Lung microvascular endothelial cell (primary cell): ENCODE results near the gene RELA. TPM values are rescaled to one million over a fixed set of nuclear protein-coding genes. Genes with fewer than 3 reads are reported as not detected.

Experiments used
- DNase-seq, 2 donors: peaks; one replicate each; pipeline versions ENCODE4 v3.0.0 to v3.0.0-alpha.2; 2010; ENCODE audit warnings: low read depth in 2 of 2
- total RNA-seq: library from RNA; depleted of rRNA; stranded (reverse); fragments of >200 nt; gene quantifications from 2 replicates; pipeline ENCODE4 v1.2.1, GENCODE V29; 2014

Gene RELA
- total RNA-seq, 1 donor from 2014 or later: 16.1 TPM

DNA sequence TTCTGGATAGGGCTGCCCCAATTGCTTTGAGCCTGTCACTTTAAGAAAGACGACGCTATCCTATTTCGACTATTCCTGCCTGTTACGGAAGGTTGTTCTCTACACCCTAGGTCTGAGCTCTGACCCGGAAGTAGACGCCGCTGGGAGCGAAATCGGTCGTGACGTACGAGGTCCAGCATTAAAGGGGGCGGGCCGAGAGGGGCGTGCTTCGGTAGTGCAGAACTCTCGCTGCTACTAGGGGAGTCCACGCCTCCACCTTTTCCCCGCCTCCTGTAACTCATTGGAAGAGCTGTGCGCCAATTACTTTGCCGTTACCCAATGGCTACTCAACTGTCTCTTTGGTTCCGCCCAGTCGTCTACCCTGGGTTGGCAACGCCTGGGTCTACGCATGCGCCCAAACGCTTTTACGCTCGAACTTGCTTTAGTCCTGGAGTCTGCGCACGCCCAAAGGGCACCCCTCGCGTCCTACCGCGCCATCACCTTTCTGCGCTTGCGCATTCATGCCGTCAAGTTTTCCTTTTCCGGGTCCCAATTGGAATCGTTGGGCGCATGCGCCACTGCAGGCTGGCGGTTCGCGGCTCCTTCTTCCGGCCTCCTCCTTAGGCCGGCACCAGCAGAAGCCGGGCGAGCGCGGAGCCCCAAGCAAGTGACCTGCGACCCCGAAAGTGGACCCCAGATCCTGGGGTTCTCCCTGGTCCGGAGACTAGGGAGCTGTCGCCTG is 47.3 kb downstream of the RELA start, which contains the start of gene PCNX3:
Gene PCNX3 (plus strand): TSS at position 548 of the 721 bp plus-strand sequence. CDS start 536 bp downstream, outside the sequence.
- DNase-seq: peak; percentile 100

DNA sequence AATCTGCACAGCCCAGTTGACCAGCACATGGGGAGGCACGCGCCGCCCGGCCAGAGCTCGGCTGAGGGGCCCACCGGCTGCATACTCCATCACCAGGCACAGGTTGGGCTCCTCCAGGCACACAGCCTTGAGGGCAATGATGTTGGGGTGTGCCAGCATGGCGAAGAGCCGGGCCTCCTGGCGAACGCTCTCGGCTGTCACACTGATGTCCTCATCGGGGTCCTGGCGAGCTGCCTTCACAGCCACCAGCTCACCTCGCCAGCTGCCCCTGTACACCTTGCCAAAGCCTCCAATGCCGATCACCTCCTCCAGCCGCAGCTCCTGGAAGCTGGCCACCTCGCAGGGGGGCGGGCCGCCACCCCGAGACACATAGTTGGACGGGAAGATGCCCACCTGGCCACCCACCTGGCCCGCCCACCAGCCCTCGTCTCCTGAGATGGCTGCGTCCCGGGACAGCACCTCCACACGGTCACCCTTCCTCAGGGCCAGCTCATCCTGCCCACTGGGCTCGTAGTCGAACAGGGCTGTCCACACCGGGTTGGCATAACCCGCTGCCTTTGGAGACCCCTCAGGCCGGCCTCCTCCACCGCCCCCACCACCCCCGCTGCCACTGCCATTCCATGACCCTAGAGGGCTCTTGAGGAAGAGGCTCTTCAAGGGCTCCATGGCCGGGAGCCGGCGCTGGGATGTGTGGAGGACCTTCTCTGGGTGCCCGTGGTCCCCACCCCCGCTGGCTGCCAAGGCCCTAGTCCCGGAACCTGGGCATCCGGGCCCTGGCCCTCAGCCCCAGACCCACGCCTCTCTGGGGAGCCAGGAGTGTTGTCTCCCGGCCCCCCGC is 49.4 kb downstream of the RELA start:
- DNase-seq: peak; percentile 18 to 21

DNA sequence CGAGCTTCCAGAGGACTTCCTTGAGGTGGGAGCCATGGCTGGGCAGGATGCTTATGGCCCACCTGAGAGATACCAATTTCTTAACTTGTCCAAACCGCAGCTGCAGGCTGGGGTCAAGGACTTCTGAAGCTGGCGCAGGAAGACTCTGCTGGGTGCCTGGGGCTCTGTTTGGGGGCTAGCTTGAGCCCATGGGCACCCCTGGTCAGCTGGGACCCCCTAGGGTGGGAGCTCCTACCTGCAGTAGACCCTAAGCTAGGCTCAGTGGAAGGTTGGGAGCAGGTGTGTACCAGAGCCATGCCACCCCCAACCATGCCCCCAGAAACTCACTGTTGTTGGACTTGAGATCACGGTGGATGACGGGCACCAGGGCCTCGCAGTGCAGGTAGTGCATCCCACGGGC is 50.0 kb downstream of the RELA start:
- no peak for DNase-seq

DNA sequence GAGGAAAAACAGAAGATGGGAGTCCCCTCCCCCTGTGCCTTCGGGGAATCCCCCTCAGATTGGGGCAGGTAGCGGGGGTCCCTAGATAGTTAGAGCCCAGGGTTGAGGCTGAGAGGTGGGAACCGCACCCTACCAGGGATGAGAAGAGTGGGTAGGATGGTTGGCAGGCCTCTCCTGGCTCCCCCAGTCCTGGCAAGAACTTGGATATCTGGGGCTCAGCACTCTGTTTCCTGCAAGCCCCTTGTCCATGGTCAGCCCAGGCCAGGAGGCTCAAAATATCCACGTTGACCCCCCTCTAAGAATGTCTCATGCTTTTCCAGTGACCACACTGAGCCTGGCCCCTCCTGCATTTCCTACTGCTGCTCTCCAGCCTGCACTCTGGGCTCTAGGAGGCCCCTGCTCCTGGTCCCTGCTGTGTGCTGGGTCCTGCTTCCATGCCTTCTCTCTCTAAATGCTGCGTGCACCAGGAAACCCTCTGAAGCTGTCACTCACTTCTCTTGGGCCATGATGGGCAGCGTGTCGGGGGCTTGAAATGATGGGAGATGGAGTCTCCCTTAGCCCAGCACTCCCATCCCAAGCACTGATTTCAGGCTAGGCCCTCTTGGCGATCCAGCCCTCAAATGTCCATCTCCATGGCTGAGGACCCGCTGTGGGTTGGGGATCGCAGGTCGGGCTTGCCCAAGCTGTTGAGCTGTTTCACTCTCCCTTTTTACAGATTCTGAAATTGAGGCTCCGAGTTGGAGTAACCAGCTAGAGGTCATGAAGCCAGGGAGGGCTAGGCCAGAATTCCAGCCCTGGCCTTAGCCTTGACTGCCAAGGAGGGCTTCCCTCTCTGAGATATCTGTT is 50.7 kb downstream of the RELA start:
- peak; percentile 68 to 81 for DNase-seq

DNA sequence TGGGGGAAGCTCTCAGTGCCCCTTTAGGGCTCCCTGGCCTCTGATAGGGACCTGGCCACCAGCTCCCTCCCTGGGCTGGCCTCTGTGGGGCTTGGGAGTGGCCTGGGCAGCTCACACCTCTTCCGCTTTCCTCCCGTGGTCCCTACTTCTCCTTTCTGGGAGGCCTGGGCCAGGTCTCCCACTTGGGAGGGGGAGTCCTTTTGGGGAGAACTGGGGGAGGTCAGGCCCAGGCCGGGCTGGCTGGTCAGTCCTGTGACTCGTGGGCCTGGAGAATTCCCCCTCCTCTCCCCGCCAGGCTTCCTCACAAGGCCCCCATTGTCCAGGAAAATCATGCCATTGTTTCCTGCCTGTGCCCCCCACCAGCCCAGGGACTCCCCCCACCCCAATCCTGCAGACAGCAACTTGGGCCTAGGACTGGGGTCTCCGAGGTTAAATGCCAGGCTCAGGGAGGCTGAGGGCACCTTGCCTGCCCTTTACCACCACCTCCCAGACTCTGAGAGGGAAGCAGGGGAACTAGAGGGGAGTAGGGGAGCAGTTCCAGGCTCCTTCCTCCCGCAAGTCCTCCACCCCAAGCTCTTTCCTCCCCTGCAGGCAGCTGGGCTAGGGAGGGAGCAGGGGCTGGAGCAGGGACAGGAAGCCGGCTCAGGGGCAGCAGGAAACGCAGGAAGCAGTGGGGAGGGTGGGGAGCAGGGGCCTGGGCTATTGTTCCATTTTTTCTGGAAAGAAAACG is 51.5 kb downstream of the RELA start:
- DNase-seq: peak; percentile 86 to 92

DNA sequence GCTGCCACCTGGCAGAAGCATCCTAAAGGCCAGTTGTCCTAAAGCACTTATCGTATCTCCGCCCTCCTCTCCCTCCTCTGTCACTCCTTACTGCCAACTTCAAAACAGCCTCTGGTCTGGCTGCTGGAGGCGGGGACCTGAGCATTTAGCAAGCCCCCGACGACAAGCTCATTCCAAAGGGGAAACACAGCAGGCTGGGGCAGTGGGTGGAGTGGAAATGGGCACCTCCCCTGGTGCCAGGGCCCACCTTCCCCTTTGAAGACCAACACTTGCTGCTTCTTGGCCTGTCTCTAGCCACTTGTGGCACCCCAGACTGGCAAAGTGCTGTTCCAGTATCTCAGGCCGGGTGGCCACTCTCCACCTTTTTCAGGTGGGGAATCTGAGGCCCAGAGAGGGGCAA is 52.3 kb downstream of the RELA start:
- DNase-seq: no peak

DNA sequence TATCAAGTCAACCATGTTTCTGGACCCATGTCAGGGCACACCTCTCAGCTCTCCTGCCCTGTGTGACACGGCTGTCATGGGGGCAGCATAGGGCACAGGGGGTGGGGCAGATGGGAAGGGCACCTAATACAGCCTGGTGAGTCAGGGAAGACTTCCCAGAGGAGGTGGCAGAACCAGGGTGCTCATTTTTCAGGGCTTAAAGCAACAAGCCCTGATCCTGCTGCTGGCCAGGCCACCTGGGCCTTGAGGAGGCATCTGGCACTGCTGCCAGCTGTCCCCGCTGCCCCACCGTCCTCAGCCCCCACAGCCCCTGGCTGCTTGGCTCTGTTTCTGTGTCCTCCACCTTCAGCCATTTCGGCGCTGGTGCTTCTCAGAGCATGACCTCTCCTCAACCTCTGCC is 53.1 kb downstream of the RELA start:
- no peak for DNase-seq

DNA sequence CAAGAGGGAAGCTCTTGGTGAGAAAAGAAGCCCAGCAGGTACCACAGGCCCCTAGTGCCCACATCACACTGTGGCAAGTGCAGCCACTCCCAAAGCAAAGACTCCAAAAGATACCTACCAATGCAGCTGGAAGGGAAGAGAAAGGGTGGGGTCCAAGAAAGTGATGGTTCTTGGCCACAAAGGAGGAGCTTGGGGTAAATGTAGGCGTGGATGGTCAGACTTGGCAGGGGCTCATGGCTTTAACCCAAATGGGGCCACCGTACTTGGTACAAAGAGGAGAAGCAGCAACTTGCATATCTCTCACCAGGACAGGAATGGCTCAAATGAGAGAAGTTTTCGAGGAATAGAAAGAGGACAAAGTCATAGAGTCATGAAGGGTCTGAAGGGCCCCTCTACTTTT is 53.5 kb downstream of the RELA start:
- no peak for DNase-seq

DNA sequence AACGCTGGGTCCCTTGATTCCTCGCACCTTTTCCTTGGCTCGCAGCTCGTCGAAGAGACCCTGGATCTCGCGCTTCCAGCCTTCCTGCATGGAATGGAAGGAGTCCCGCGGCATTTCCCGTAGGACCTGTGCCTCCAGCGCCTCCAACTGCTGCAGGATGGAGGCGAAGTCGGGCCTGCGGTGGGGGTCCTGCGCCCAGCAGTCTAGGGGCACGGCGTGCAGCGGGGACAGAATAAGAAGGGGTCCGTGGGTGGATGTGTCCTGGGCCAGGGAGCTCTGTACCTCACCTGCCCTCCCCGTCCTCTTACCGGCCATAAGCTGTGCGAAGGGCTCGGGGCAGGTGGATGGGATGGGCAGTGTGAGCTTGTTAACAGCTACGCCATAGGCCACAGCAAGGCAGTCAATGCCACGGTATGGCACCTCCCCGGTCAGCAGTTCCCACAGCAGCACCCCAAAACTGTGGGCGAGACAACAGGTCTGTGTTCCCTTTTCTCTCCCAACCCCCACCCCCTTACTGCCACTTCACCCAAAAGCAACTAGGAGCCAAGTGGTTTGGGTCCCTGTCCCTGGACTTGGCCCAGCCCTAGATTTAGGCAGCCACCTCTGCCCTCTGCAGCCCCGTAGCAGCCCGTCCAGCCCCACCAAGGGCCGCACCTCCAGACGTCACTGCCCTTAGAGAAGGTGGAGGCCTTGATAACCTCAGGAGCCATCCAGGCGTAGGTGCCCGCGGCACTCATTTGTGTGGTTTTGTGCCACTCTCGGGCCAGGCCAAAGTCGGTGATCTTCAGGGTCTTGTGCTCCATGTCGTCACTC is 54.9 kb downstream of the RELA start:
- no peak for DNase-seq

DNA sequence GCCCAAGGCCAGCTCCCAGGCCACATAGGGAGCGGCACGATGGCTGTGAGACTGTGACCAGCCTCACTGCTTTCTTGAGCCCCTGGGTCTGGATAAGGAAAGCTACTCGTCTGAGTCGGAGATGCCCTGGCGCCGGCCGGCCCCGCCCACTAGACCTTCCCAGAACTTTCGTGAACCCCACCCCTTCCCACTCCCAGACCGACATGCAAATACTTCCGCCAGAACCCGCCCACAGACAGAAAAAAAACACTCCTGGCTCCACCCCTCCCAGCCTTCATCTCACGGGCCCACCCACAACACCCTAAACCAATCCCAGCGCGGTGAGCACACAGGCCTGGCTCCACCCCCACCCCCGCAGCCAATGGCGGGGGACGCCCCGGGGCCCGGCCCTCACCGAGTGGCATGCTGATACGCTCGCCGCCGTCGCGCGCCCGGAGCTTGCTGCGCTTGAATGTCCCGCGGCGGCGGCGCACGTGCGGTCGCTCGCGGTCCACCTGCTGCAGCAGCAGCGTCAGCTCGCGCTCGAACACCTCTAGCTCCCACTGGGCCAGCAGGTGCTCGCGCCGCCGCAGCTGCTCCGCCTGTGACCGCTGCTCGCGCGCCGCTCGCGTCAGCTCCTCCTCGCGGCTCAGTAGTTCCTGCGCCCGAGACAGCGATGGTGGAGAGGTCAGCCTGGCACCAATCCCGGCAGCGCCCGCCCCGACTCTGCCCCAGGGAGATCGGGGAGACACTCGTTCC is 55.7 kb downstream of the RELA start:
- peak; percentile 89 to 95 for DNase-seq

DNA sequence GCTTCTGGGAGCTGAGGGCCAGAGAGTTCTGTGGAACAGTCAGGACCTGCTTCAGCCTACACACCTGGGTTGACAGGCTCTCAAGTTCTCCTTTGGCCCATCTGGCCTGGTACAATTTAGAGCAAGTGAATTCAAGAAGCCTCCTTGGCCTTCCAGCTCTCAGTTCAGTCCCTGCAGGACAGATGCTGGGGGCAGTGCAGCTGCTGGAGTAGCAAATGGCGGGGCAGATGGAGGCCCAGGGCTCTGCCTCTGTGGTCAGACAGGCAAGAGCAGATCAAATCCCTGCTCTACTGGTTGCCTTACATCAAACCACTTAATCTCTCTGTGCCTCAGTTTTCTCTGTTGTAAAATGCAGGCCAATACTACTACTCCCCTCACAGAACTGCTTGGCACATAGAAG is 58.5 kb downstream of the RELA start:
- DNase-seq: no peak

Other genes with a start within 250 kb of the RELA start
- gene NEAT1, start 240.1 kb downstream of the RELA start, total RNA-seq: 26.4 and 94.2 TPM in 2 replicates
- 1,818 and 2,739 TPM in 2 replicates for gene MALAT1, start 163.9 kb downstream of the RELA start, total RNA-seq
- gene SCYL1, start 137.8 kb downstream of the RELA start, total RNA-seq: 36.6 and 46.6 TPM in 2 replicates
- gene LTBP3, start 104.6 kb downstream of the RELA start, total RNA-seq: 20.5 and 23.0 TPM in 2 replicates
- gene ZNRD2, start 92.4 kb downstream of the RELA start, total RNA-seq: 30.8 and 32.7 TPM in 2 replicates
- 17.7 and 23.2 TPM in 2 replicates for gene FAM89B, start 90.4 kb downstream of the RELA start, total RNA-seq
- 2.0 and 4.8 TPM in 2 replicates for gene EHBP1L1, start 86.9 kb downstream of the RELA start, total RNA-seq
- gene KCNK7, start 67.1 kb downstream of the RELA start, total RNA-seq: under 0.01 and 0.20 TPM in 2 replicates
- 58.8 and 67.5 TPM in 2 replicates for gene MAP3K11, start 48.7 kb downstream of the RELA start, total RNA-seq
- 10.2 and 12.9 TPM in 2 replicates for gene PCNX3, start 47.1 kb downstream of the RELA start, total RNA-seq
- 42.9 and 92.5 TPM in 2 replicates for gene SIPA1, start 24.8 kb downstream of the RELA start, total RNA-seq
- 33.6 and 49.2 TPM in 2 replicates for gene KAT5, start 49.3 kb upstream of the RELA start, total RNA-seq
- 29.6 and 57.1 TPM in 2 replicates for gene RNASEH2C, start 57.9 kb upstream of the RELA start, total RNA-seq
- 5.2 and 8.3 TPM in 2 replicates for gene AP5B1, start 118.1 kb upstream of the RELA start, total RNA-seq
- not detected in 2 replicates for gene OVOL1, start 124.1 kb upstream of the RELA start, total RNA-seq
- gene SNX32, start 171.0 kb upstream of the RELA start, total RNA-seq: under 0.01 and 0.44 TPM in 2 replicates
- 687 and 848 TPM in 2 replicates for gene CFL1, start 195.3 kb upstream of the RELA start, total RNA-seq
- gene MUS81, start 197.5 kb upstream of the RELA start, total RNA-seq: 27.7 and 36.3 TPM in 2 replicates
- gene EFEMP2, start 209.9 kb upstream of the RELA start, total RNA-seq: 17.7 and 23.2 TPM in 2 replicates
- 0.20 and 0.22 TPM in 2 replicates for gene CTSW, start 216.9 kb upstream of the RELA start, total RNA-seq
- gene FIBP, start 225.6 kb upstream of the RELA start, total RNA-seq: 145 and 157 TPM in 2 replicates
- gene CCDC85B, start 227.8 kb upstream of the RELA start, total RNA-seq: 51.9 and 56.0 TPM in 2 replicates
- 0.99 and 3.1 TPM in 2 replicates for gene FOSL1, start 237.5 kb upstream of the RELA start, total RNA-seq